Activated CD8-positive, alpha-beta T cell treated with anti-CD3 and anti-CD28 coated beads for 36 hours (primary cell): ENCODE measurements around the gene KIF13A. TPM values are rescaled to one million over a fixed set of nuclear protein-coding genes. Genes with fewer than 3 reads are reported as not detected.

Experiments
- ATAC-seq: fragments of 200-7000 bp; cut with Tn5 transposase; one replicate; pipeline ENCODE4 v1.10.0; 2021; ENCODE audit warnings: mild to moderate bottlenecking, moderate library complexity
- CTCF ChIA-PET: fragments of 350-600 bp; sonication (Branson Sonifier 250); formaldehyde crosslinking; loops from one replicate; lab custom pipeline; 2021; ENCODE audit warnings: antibody characterized with exemption; lab: Charles Lee
- POLR2A ChIA-PET: fragments of 350-600 bp; sonication (Branson Sonifier 250); formaldehyde crosslinking; loops from one replicate; lab custom pipeline; 2021; ENCODE audit warnings: antibody characterized with exemption; lab: Charles Lee
- DNase-seq: peaks from one replicate; pipeline ENCODE4 v3.0.0-alpha.2; 2020
- H3K27ac Mint-ChIP-seq: one replicate; pipeline ENCODE4 v1.8.0; 2021; ENCODE audit warnings: mild to moderate bottlenecking, mixed read lengths
- H3K27me3 Mint-ChIP-seq: one replicate; pipeline ENCODE4 v1.8.0; 2021; ENCODE audit warnings: mixed read lengths
- H3K36me3 Mint-ChIP-seq: one replicate; pipeline ENCODE4 v1.8.0; 2021; ENCODE audit warnings: low read depth, mixed read lengths
- H3K4me1 Mint-ChIP-seq: one replicate; pipeline ENCODE4 v1.8.0; 2021; ENCODE audit warnings: low read depth, mixed read lengths
- H3K4me3 Mint-ChIP-seq: one replicate; pipeline ENCODE4 v1.8.0; 2021; ENCODE audit warnings: mild to moderate bottlenecking, moderate library complexity, mixed read lengths
- H3K9me3 Mint-ChIP-seq: one replicate; pipeline ENCODE4 v1.8.0; 2021; ENCODE audit warnings: mixed read lengths
- CTCF ChIP-seq: fragments of 200-600 bp; IDR thresholded peaks from one replicate; pipeline ENCODE4 v1.8.0; 2022; ENCODE audit warnings: antibody characterized with exemption, mild to moderate bottlenecking
- intact Hi-C: fragments of 100-400 bp; cut with micrococcal nuclease; formaldehyde crosslinking; loops from one replicate; pipeline ENCODE4 v1.10.0; 2022
- total RNA-seq, 2 experiments: library from RNA; stranded (reverse); gene quantifications; one replicate each; pipeline ENCODE4 v1.2.3, GENCODE V29; 2021

KIF13A gene
- total RNA-seq, 2 experiments from 2014 or later: not detected

GRCh38 chr6:17941318-17941717 is 46.1 kb downstream of the KIF13A start:
- DNase-seq (no peak), ATAC-seq (no peak)
- TF ChIP-seq CTCF: no peak
- no peak overlapping the region for H3K4me3 Mint-ChIP-seq
- peaks cover 13% of the 10 kb centered on the region for H3K27me3 Mint-ChIP-seq
- ChIA-PET CTCF (no interaction called here), POLR2A (no interaction called here)
- no peaks in the 10 kb centered on the region for H3K4me1 Mint-ChIP-seq
- H3K9me3 Mint-ChIP-seq: no peaks in the 10 kb centered on the region
- intact Hi-C loops: no loop called here
- H3K27ac Mint-ChIP-seq: no peak overlapping the region
- no peaks in the 10 kb centered on the region for H3K36me3 Mint-ChIP-seq

GRCh38 chr6:17940151-17940792 is 47.2 kb downstream of the KIF13A start:
- no peak overlapping the region for H3K27ac Mint-ChIP-seq
- no peak for ATAC-seq
- H3K4me3 Mint-ChIP-seq: no peak overlapping the region
- no peaks in the 10 kb centered on the region for H3K36me3 Mint-ChIP-seq
- no peaks in the 10 kb centered on the region for H3K4me1 Mint-ChIP-seq
- ChIA-PET POLR2A (no interaction called here), CTCF (no interaction called here)
- intact Hi-C loops: no loop called here
- TF ChIP-seq CTCF: no peak
- peaks cover 14% of the 10 kb centered on the region for H3K27me3 Mint-ChIP-seq
- H3K9me3 Mint-ChIP-seq: no peaks in the 10 kb centered on the region
- no peak for DNase-seq

GRCh38 chr6:17938901-17939300 is 48.5 kb downstream of the KIF13A start:
- CTCF ChIA-PET: no interaction called here
- Mint-ChIP-seq H3K4me1 (no peaks in the 10 kb centered on the region), H3K27me3 (peaks cover 11% of the 10 kb centered on the region), H3K4me3 (no peak overlapping the region), H3K9me3 (no peaks in the 10 kb centered on the region), H3K36me3 (no peaks in the 10 kb centered on the region), H3K27ac (no peak overlapping the region)
- POLR2A ChIA-PET: no interaction called here
- DNase-seq: no peak
- no peak for ATAC-seq
- intact Hi-C loops: no loop called here
- no peak for TF ChIP-seq CTCF

- Mint-ChIP-seq H3K36me3 (no peaks in the 10 kb centered on the region), H3K27ac (no peak overlapping the region), H3K4me3 (no peak overlapping the region), H3K9me3 (no peaks in the 10 kb centered on the region), H3K4me1 (no peaks in the 10 kb centered on the region), H3K27me3 (peaks cover 16% of the 10 kb centered on the region)
- ATAC-seq (no peak), DNase-seq (no peak)
- intact Hi-C loops: no loop called here
- ChIA-PET CTCF (interaction anchor here (1.3 kb wide), 1 partner anchor 9 kb away, joined by 3 read pairs; no protein-coding TSS in a partner anchor), POLR2A (no interaction called here)
- TF ChIP-seq CTCF: no peak
Measured at GRCh38 chr6:17935188-17936149, 52.0 kb downstream of the KIF13A start.

GRCh38 chr6:17933716-17934115 is 53.7 kb downstream of the KIF13A start:
- CTCF ChIA-PET: no interaction called here
- no peak for ATAC-seq

More at GRCh38 chr6:17933716-17934115, 53.7 kb downstream of the KIF13A start:
- Mint-ChIP-seq H3K27me3 (peaks cover 16% of the 10 kb centered on the region), H3K36me3 (no peaks in the 10 kb centered on the region), H3K4me1 (no peaks in the 10 kb centered on the region), H3K4me3 (no peak overlapping the region), H3K27ac (no peak overlapping the region), H3K9me3 (no peaks in the 10 kb centered on the region)
- intact Hi-C loops: no loop called here
- no peak for TF ChIP-seq CTCF
- POLR2A ChIA-PET: no interaction called here
- no peak for DNase-seq
